HepG2 (cell line): ENCODE measurements around the gene MYO18A. TPM values are rescaled to one million over a fixed set of nuclear protein-coding genes. Genes with fewer than 3 reads are reported as not detected.

Experiments used
- ATAC-seq: fragments of 200-7000 bp; cut with Tn5 transposase; 3 replicates; pipeline ENCODE4 v1.9.1; 2020; ENCODE audit warnings: mild to moderate bottlenecking, moderate library complexity
- BruUV-seq: library from RNA; stranded (reverse); fragments of 400-500 nt; replicated peaks from 2 replicates; lab custom pipeline; 2021; lab: Mats Ljungman, UMichigan
- CTCF ChIA-PET: fragments of 300-600 bp; formaldehyde crosslinking; extraction: SDS; loops from one replicate; lab custom pipeline; 2021; ENCODE audit warnings: low total read pairs, inconsistent platforms, low intra/inter-chr PET ratio; lab: Yijun Ruan, JAX
- POLR2A ChIA-PET: fragments of 350-600 bp; sonication (Branson Sonifier 250); formaldehyde crosslinking; loops from one replicate; lab custom pipeline; 2020; ENCODE audit warnings: antibody characterized with exemption, inconsistent platforms; lab: Yijun Ruan, JAX
- DNase-seq: peaks from one replicate; pipeline ENCODE4 v3.0.0-alpha.2; 2015; ENCODE audit warnings: low spot score
- FAIRE-seq: peaks from 3 replicates; lab custom pipeline; 2011; peaks lifted over from hg19 to GRCh38; lab: Jason Lieb, UNC
- H2AFZ ChIP-seq: one replicate; pipeline ENCODE4 v1.6.1; 2011; ENCODE audit warnings: low read length, inconsistent platforms
- H3K27ac ChIP-seq: fragments of 300-600 bp; 3 replicates; pipeline ENCODE4 v1.8.0; 2011; ENCODE audit warnings: mixed run types, mild to moderate bottlenecking, mixed read lengths, low read length, inconsistent platforms; ENCODE audit not compliant: insufficient read depth; ENCODE audit errors: extremely low read length
- H3K27me3 ChIP-seq, 2 experiments: fragments of 200-600 bp in 1 of 2; 2 replicates in 1 of 2; 3 replicates in 1 of 2; pipeline versions ENCODE4 v1.6.0 to v1.8.0; 2011; ENCODE audit warnings: low read length in 2 of 2, mild to moderate bottlenecking in 2 of 2, moderate library complexity in 2 of 2, inconsistent platforms in 1 of 2; ENCODE audit not compliant: insufficient read depth in 2 of 2, control insufficient read depth in 1 of 2
- H3K36me3 ChIP-seq, 2 experiments: fragments of 200-600 bp in 1 of 2; replicated peaks in 1 of 2; 2 replicates in 1 of 2; 3 replicates in 1 of 2; pipeline versions ENCODE4 v1.5.1 to v1.8.0; 2011; ENCODE audit warnings: low read length in 2 of 2, inconsistent platforms in 1 of 2; ENCODE audit not compliant: insufficient read depth in 2 of 2, control insufficient read depth in 1 of 2
- H3K4me1 ChIP-seq: 2 replicates; pipeline ENCODE4 v1.5.1; 2012; ENCODE audit warnings: low read length, inconsistent platforms; ENCODE audit not compliant: insufficient read depth
- H3K4me2 ChIP-seq: 2 replicates; pipeline ENCODE4 v1.6.0; 2011; ENCODE audit warnings: low read depth, low read length, inconsistent platforms
- H3K4me3 ChIP-seq, 3 experiments: fragments of 200-600 bp in 1 of 3; sonication (generic), shearing (Covaris generic) in 1 of 3; replicated peaks in 1 of 3; 2 replicates each; pipeline ENCODE4 v1.5.1; 2011 to 2016; ENCODE audit warnings: low read length in 3 of 3, inconsistent platforms in 2 of 3, low read depth in 2 of 3, mild to moderate bottlenecking in 2 of 3, control low read depth in 1 of 3, mixed read lengths in 1 of 3; ENCODE audit not compliant: insufficient read depth in 1 of 3
- H3K79me2 ChIP-seq: one replicate; pipeline ENCODE4 v1.6.1; 2011; ENCODE audit warnings: low read length, inconsistent platforms; ENCODE audit not compliant: insufficient read depth
- H3K9ac ChIP-seq: 2 replicates; pipeline ENCODE4 v1.6.0; 2011; ENCODE audit warnings: mild to moderate bottlenecking, low read depth, low read length, inconsistent platforms; ENCODE audit not compliant: insufficient read depth
- H3K9me3 ChIP-seq: 2 replicates; pipeline ENCODE4 v1.5.1; 2012; ENCODE audit warnings: mild to moderate bottlenecking, low read length
- H4K20me1 ChIP-seq: 2 replicates; pipeline ENCODE4 v1.6.0; 2011; ENCODE audit warnings: inconsistent platforms, mild to moderate bottlenecking, low read length, moderate library complexity; ENCODE audit not compliant: insufficient read depth
- ARID4A ChIP-seq: sonication (generic); formaldehyde crosslinking; IDR thresholded peaks from 2 replicates; pipeline ENCODE4 v1.5.0; 2020; ENCODE audit warnings: mild to moderate bottlenecking, missing genetic modification reagents, borderline replicate concordance
- ELF3 ChIP-seq: IDR thresholded peaks from 2 replicates; pipeline ENCODE4 v1.6.1; 2016; ENCODE audit warnings: missing genetic modification reagents, missing compliant biosample characterization
- GFI1 ChIP-seq: sonication (generic); formaldehyde crosslinking; IDR thresholded peaks from 2 replicates; pipeline ENCODE4 v1.5.0; 2020; ENCODE audit warnings: missing genetic modification reagents, mild to moderate bottlenecking, borderline replicate concordance
- PRDM10 ChIP-seq: sonication (generic); formaldehyde crosslinking; IDR thresholded peaks from 2 replicates; pipeline ENCODE4 v1.4.0; 2020; ENCODE audit warnings: low read depth, missing genetic modification reagents
- WGBS: methylation state at CpG from one replicate; pipeline ENCODE4 v1.1.6; 2017; ENCODE audit warnings: low lambda C conversion rate; 5-methylcytosine and 5-hydroxymethylcytosine counted together
- in situ Hi-C: cut with HindIII; loops from 2 replicates; pipeline ENCODE4 v1.10.0; 2017; ENCODE audit warnings: low pct_unique_long_range_greater_than_20kb; ENCODE audit not compliant: extremely low pct_ligation_motif_present
- intact Hi-C: fragments of 100-400 bp; cut with micrococcal nuclease; formaldehyde crosslinking; loops from one replicate; pipeline ENCODE4 v1.10.0; 2022; ENCODE audit not compliant: unreplicated experiment
- polyA plus RNA-seq, 8 experiments: library from polyadenylated mRNA; depleted of rRNA in 3 of 8; stranded (reverse) in 7 of 8; unstranded in 1 of 8; fragments of >200 nt; fragmentation: Illumina TruSeq in 4 of 8; extraction: Trizol in 4 of 8; gene quantifications; 2 replicates each; pipeline versions ENCODE4 v1.2.1 to v1.2.3, GENCODE V29; 2011 to 2016; ENCODE audit warnings: low read depth in 4 of 8, missing spikeins in 1 of 8, mixed read lengths in 1 of 8; ENCODE audit not compliant: insufficient read depth in 1 of 8
- total RNA-seq, 5 experiments: library from RNA; depleted of rRNA; stranded (reverse); fragments of >200 nt; fragmentation: Illumina TruSeq; extraction: Trizol; gene quantifications; 2 replicates each; pipeline ENCODE4 v1.2.3, GENCODE V29; 2016; ENCODE audit warnings: low read depth in 1 of 5

The MYO18A gene
- total and polyA plus RNA-seq, 2 of the 13 experiments (the other 11 are each of a cell fraction or from before 2014, with no cell fraction given): 16.8 to 24.8 TPM

- no peak for ATAC-seq
- in situ Hi-C loops (no loop called here), intact Hi-C loops (no loop called here)
- 88% methylated on average over 4 of the region's 8 CpGs for WGBS
- no peak overlapping the region for H2AFZ ChIP-seq
- no peaks in the 10 kb centered on the region for H3K27me3 ChIP-seq
- BruUV-seq: no TSS peak
- no peak overlapping the region for H3K4me2 ChIP-seq
- ChIA-PET POLR2A (interaction anchor here (1.5 kb wide), 1 partner anchor 21 kb away, joined by 4 read pairs; no protein-coding TSS in a partner anchor), CTCF (no interaction called here)
- no peak overlapping the region for H3K9ac ChIP-seq
- H3K4me3 ChIP-seq: no peak overlapping the region
- peaks cover 2% of the 10 kb centered on the region for H3K79me2 ChIP-seq
- no peak for TF ChIP-seq ELF3 (CRISPR knock-in tag)
- TF ChIP-seq ARID4A (CRISPR knock-in tag): no peak
- no peak for TF ChIP-seq GFI1 (CRISPR knock-in tag)
- TF ChIP-seq PRDM10: no peak
- no peaks in the 10 kb centered on the region for H3K4me1 ChIP-seq
- peaks cover 34% of the 10 kb centered on the region; the same call in 1 of the 2 replicates for H4K20me1 ChIP-seq
- no peaks in the 10 kb centered on the region for H3K9me3 ChIP-seq
- no peak for DNase-seq
- no peak overlapping the region for H3K27ac ChIP-seq
- no peak for FAIRE-seq
- H3K36me3 ChIP-seq: peaks cover 15 to 42% of the 10 kb centered on the region in 2 experiments
These were observed 53.8 kb downstream of the MYO18A start for GRCh38 chr17:29126268-29126930.
